NCI-H146 treated with DMSO at 0.1 percent for 48 hours (cell line): ENCODE data around the gene GATA3.

ENCODE experiments used
- DNase-seq: peaks from one replicate; lab custom pipeline; 2025; ENCODE audit not compliant: unreplicated experiment; lab: John Stamatoyannopoulos, UW

The GATA3 gene

DNA sequence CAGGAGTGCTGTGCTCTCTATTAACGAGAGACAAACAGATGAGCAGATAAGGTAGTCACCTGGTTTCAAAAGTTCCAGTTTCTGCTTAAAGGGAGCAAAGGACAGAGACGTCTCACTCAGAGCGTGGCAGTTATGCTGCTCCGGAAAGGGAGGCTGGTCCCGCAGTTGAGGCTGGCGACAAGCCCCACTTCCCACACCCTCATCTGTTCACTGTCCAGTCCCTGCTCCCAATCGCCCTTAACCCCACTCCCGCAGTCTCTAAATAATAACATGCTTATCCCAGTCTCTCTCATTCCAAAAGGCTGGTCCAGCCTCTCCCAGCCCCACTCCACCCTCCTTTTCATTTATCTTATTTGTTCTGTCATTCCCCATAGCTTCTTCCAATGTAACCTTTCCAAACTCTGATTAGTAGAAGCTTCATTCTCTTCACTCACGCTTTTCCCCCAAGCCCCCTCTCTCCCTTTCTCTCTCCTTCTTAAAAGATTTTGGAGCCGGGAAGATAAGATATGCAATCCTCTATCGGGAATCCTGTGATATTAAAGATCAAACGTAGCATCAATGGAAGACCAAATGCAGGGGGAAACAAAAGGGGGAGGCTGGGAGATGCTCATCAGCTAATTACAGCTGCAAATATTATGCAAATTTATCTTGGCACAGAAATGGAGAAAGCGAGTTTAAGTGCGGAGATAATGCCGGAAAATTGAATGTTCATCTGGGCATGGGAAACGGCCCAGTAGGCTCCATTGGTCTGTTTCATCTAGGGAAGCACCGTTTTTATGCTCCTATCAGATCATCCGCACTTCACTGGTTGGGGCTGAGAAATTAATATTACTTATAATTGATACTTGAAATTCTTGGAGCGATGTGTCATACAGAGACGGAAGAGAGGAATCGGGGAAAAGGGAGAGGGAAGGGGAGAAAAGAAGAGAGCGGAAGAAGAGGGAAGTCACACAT is 16.3 kb upstream of the GATA3 start:
- no peak for DNase-seq

DNA sequence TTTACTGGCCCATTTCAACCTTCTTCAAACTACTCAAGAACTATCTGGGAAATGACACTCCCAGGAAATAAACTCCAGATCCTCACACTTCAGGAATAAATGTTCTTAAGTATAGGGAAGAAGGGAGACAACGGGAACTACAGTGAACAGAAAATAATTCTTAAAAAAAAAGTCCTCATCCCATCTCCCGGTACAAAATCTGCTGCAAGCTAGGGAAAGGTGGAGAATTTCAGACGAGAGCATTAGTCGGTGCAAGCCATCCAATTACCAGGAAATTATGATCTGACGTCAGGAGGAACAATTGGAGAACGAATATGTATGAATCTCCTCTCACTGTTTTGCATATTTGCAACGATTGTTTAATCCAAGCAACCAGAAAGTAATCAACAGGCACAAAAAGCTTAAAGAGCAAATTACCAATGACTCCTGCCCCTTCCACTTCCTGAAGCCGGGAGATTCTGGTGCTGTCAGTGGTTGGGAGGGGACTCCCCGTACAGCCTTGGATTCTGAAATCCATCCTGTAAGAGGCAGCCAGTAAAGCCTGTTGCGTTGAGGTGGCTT is 15.1 kb upstream of the GATA3 start:
- peak; percentile 71 for DNase-seq

- DNase-seq = no peak
Measured at GRCh38 chr10:8040651-8041050, 13.8 kb upstream of the GATA3 start.

- no peak for DNase-seq
Measured at GRCh38 chr10:8041284-8041991, 13.1 kb upstream of the GATA3 start.

DNA sequence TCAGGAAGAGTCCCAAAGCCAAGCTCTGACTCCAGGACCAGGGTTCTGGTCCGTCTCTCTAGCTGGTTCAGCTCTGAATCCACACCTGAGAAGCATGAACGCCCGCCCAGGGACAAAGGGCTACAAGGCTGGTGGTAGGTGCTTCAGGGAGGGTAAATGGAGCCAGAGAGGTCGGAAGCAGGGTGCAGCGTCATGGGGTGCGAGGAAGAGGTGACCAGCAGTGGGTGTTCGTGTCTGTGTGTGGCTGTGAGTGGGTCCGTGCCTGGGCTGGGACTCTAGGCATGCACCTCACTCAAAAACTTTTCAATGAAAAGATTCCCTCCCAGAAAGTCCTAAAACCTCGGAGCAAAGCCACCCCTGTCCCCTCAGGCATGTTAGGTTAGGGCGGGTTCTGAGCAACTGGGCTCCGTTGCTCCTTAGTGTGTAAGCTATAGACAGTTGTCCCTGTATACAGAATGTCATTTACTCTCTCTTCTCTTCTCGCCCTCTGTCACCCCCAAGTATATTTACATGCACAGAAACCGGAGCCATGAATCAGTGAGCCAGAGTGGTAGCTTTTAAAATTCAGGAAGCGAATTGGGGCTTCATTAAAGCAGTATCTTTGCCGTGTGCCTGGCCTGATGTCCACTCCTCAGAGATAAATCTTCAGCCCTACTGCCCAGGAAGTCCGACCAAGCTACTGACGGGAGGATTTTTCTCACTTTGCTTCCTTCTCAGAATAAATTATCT is 12.3 kb upstream of the GATA3 start:
- no peak for DNase-seq

GRCh38 chr10:8042721-8043568 is 11.5 kb upstream of the GATA3 start:
- DNase-seq = no peak

GRCh38 chr10:8043569-8044306 is 10.8 kb upstream of the GATA3 start:
- no peak for DNase-seq

DNA sequence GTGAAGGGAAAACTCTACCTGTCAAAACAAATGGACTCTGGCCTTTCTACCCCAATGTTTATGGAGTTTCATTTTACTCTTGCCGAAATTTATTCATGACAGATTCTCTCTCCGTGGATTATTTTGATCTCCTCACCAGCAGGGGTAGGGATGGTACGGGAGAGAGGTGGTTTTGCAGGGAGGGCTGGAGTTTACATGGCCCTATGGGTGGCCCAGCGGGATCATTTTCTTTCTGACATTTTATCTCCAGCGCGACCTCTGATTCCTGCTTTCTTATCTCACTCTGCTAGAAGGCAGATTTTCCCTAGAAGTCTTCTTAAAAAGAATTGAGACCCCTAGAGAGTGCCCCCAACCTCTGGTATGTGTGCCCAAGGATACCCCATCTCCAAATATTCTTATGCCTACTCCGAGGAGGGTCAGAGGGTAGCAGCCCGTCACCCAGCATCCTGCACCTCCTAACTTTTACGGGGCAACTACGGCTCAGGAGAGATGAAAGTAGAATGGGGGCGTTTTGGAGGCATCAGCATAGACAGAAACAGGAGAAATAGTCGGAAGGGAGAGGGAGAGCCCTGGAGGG is 10.1 kb upstream of the GATA3 start:
- DNase-seq = no peak

DNA sequence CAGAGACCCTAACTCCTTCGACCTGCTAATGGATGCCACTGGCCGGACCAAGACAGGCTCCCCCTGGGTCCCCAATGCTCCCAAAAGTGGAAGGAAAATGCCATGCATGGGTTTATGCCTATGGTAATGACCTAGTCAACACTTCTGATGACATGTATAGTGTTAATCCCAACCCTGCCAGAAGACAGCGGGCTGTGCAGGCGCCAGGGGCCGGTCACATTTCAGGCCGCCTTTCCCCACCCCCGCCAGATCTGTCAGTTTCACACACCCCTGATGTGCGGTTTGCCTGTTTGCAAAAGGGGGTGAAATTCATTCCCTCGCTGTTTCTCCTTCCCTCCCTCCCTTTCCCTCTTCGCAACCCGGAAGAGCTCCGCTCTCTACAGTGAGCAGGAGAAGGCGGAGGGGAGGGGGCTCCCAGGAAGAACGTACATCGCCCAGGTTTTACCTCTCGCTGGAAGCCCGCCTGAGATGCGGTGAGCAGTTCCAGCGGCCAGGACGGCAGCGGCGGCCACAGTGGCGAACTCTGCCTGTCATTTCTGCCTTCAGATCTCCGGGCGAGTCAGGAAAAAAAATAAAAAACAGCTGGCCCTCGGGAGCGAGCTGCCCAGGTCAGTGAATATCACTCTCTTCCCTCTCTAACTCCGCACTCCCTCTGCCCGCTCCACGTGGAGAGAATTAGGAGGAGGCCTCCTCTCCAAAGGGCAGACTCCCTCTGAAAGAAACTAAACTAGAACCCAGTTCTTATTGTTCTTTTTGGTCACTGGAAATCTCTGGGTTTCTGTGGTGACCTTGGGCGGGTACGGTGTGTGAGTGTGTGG is 9.4 kb upstream of the GATA3 start:
- peak; percentile 64 for DNase-seq

DNA sequence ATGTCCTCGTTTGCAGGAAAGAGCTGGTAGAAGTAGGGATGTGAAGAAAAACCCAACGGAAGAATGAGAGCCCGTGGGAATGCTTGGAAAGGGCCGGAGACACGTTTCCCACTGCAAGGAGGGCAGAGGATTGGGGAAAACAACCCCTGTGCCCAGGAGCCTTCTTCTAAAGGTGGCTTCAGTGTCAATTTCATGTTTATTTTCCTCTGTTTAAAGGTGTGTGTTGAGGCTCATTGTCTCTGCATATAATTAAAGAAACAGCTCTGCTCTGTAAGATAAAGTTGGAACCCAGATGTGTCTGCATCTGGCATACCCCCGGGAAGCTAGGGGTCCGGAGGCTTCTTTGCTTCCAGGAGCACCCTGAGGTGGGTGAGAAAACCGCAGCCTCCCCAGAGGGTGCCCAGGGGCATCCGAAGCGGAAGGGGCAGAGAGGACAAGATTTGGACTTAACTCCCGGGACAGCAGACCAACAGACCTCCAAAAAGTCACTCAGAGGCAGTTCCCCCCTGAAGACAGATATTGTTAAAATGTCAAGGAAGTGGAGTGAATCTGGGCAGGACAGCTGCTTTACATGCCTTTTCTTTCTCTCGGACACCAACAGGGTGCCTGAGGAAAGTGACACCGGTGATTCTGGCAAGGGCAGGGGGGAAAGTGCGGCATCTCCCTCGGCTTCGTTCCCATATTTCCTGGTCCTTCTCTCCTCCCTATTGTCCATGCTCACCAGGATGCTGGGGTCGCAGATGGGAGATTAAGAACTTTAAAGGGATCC is 8.6 kb upstream of the GATA3 start:
- no peak for DNase-seq

- DNase-seq = no peak
Measured at GRCh38 chr10:8047452-8048280, 6.8 kb upstream of the GATA3 start.

DNA sequence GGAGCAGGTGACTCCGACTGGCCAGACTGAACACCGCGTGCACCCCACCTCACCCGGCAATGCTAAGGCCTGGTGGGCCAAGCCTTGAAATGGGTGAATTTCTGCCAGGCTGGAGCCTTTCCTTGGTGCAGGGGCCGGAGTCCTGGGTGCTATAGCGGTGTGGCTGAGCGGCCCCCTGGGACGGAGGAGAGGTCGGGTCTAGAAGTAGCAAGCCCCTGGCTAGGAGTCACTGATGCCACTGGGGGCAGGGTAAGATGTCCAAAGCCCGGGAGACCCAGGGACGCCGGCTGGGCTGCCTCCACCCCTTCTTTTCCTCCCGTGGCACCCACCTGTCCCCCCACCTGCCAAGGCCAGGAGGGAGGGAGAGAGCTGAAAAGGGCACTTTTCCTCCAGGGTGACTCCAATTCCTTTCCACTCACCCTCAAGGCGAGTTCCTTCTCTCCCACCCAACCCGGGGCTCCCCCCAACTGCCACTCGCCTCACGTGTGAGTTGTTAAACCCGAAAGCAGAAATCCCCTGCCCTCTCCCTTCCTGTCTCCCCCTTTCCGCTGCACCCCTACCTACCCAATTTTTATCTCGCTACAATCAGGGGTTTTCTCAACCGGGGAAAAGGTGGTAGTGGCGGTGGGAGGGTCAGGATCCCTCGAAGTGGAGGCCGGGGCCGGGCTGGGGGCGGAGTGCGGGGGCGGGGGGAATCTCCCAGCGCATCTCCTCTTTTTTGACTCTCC is 6.0 kb upstream of the GATA3 start:
- DNase-seq = no peak

DNA sequence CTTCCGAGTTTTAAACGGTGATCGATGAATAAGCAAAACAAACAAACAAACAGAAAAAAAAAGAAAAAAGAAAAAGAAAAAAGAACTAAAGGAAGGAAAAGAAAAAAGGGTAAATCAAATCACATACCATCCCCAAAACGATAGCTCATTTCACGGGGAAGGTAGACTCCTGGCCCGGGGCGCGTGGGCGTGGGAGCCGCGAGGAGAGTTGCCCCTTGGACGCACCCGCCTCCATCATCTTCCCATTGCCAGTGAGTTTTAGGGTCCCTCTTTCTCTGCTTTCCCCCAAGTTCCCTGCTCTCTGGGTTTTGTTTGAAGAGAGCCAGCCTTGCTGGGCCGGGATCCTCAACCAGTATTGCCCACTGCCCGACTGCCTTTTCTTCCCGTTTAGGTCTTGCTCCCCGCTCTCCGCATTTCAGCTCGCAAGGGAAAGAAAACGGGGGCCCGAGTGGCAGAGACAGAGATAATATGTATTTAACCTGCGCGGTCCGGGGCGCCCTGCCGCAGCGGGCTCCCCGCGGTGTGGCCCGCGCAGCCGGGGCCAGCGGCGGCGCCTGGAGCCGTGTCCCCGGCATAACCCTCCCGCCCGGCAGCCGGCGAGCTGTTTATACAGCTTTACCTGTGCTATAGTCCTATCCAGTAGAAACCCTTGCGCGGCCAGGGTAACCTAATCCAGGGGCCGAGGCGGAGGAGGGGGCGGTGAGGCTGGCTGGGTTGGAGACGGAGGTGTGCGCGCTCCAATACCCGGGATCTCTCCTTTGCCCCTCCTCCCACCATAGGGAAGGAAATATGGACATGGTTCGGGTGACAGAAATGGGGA is 5.2 kb upstream of the GATA3 start:
- DNase-seq = peak; percentile 63

GRCh38 chr10:8049865-8050555 is 4.5 kb upstream of the GATA3 start:
- peak; percentile 65 for DNase-seq
